WTC11 (cell line): ENCODE measurements around the gene USP13. TPM values are rescaled to one million over a fixed set of nuclear protein-coding genes. Genes with fewer than 3 reads are reported as not detected.

Source experiments
- ATAC-seq: fragments of 200-7000 bp; cut with Tn5 transposase; 2 replicates; pipeline ENCODE4 v1.10.0; 2021; ENCODE audit warnings: mild to moderate bottlenecking, moderate library complexity
- CTCF ChIA-PET: fragments of 300-600 bp; sonication (Branson Sonifier 250); formaldehyde crosslinking; loops from one replicate; lab custom pipeline; 2021; ENCODE audit warnings: antibody characterized with exemption; lab: Charles Lee
- POLR2A ChIA-PET: fragments of 350-600 bp; sonication (Branson Sonifier 250); formaldehyde crosslinking; loops from one replicate; lab custom pipeline; 2021; ENCODE audit warnings: antibody characterized with exemption; lab: Charles Lee
- DNase-seq: peaks from one replicate; pipeline ENCODE4 v3.0.0; 2021; ENCODE audit warnings: low spot score
- H3K27ac Mint-ChIP-seq: 2 replicates; pipeline ENCODE4 v1.8.0; 2021; ENCODE audit warnings: mixed read lengths
- H3K27me3 Mint-ChIP-seq: 2 replicates; pipeline ENCODE4 v1.8.0; 2021; ENCODE audit warnings: low read depth, mild to moderate bottlenecking, moderate library complexity, mixed read lengths
- H3K36me3 Mint-ChIP-seq: 2 replicates; pipeline ENCODE4 v1.8.0; 2021; ENCODE audit warnings: mixed read lengths
- H3K4me1 Mint-ChIP-seq: 2 replicates; pipeline ENCODE4 v1.8.0; 2022; ENCODE audit warnings: mixed read lengths
- H3K4me3 Mint-ChIP-seq: 2 replicates; pipeline ENCODE4 v1.8.0; 2021; ENCODE audit warnings: mild to moderate bottlenecking, moderate library complexity, mixed read lengths
- H3K9me3 Mint-ChIP-seq: 2 replicates; pipeline ENCODE4 v1.8.0; 2021; ENCODE audit warnings: mixed read lengths
- CBFB ChIP-seq: sonication (generic); formaldehyde crosslinking; IDR thresholded peaks from 2 replicates; pipeline ENCODE4 v1.8.1; 2022; ENCODE audit warnings: mild to moderate bottlenecking, low read depth, missing genetic modification reagents
- CREB1 ChIP-seq: sonication (generic); formaldehyde crosslinking; IDR thresholded peaks from 2 replicates; pipeline ENCODE4 v1.8.0; 2023; ENCODE audit warnings: mild to moderate bottlenecking, missing genetic modification reagents
- CREM ChIP-seq: sonication (generic); formaldehyde crosslinking; IDR thresholded peaks from 2 replicates; pipeline ENCODE4 v1.8.1; 2022; ENCODE audit warnings: mild to moderate bottlenecking, missing genetic modification reagents, moderate library complexity
- FOXP1 ChIP-seq: sonication (generic); formaldehyde crosslinking; IDR thresholded peaks from 2 replicates; pipeline ENCODE4 v1.8.0; 2022; ENCODE audit warnings: missing genetic modification reagents, mild to moderate bottlenecking, moderate library complexity, borderline replicate concordance
- GABPB1 ChIP-seq: sonication (generic); formaldehyde crosslinking; IDR thresholded peaks from 2 replicates; pipeline ENCODE4 v1.8.1; 2023; ENCODE audit warnings: mild to moderate bottlenecking, missing genetic modification reagents
- IRF2 ChIP-seq: sonication (generic); formaldehyde crosslinking; IDR thresholded peaks from 2 replicates; pipeline ENCODE4 v1.8.0; 2022; ENCODE audit warnings: low read depth, missing genetic modification reagents, borderline replicate concordance
- MYBL2 ChIP-seq: sonication (generic); formaldehyde crosslinking; IDR thresholded peaks from 2 replicates; pipeline ENCODE4 v1.8.1; 2023; ENCODE audit warnings: mild to moderate bottlenecking, moderate library complexity, missing genetic modification reagents
- NFYB ChIP-seq: sonication (generic); formaldehyde crosslinking; conservative IDR thresholded peaks from 2 replicates; pipeline ENCODE4 v1.8.0; 2022; ENCODE audit warnings: low read depth, missing genetic modification reagents
- RORB ChIP-seq: fragments of 250-450 bp; sonication (Bioruptor Pico); IDR thresholded peaks from 2 replicates; pipeline ENCODE4 v1.9.0; 2021; ENCODE audit warnings: mild to moderate bottlenecking
- SP1 ChIP-seq: sonication (generic); formaldehyde crosslinking; conservative IDR thresholded peaks from 2 replicates; pipeline ENCODE4 v1.8.1; 2022; ENCODE audit warnings: missing genetic modification reagents
- TP53 ChIP-seq: sonication (generic); formaldehyde crosslinking; IDR thresholded peaks from 2 replicates; pipeline ENCODE4 v1.8.1; 2023; ENCODE audit warnings: mild to moderate bottlenecking, missing genetic modification reagents
- ZBTB43 ChIP-seq: sonication (generic); formaldehyde crosslinking; IDR thresholded peaks from 2 replicates; pipeline ENCODE4 v1.8.1; 2023; ENCODE audit warnings: mild to moderate bottlenecking, missing genetic modification reagents
- ZNF232 ChIP-seq: sonication (generic); formaldehyde crosslinking; IDR thresholded peaks from 2 replicates; pipeline ENCODE4 v1.8.0; 2022; ENCODE audit warnings: mild to moderate bottlenecking, missing genetic modification reagents
- total RNA-seq: library from RNA; stranded (reverse); gene quantifications from 3 replicates; pipeline ENCODE4 v1.2.3, GENCODE V29; 2021
- TF ChIP-seq, protein P1 (sequence below): sonication (generic); formaldehyde crosslinking; IDR thresholded peaks from 2 replicates; pipeline ENCODE4 v1.8.1; 2023; ENCODE audit warnings: mild to moderate bottlenecking, missing genetic modification reagents, borderline replicate concordance
- TF ChIP-seq, protein P2 (sequence below): sonication (generic); formaldehyde crosslinking; conservative IDR thresholded peaks from 2 replicates; pipeline ENCODE4 v1.8.1; 2023; ENCODE audit warnings: mild to moderate bottlenecking, low read depth, missing genetic modification reagents, moderate library complexity
- TF ChIP-seq, protein P3 (sequence below): sonication (generic); formaldehyde crosslinking; IDR thresholded peaks from 2 replicates; pipeline ENCODE4 v1.8.0; 2022; ENCODE audit warnings: mild to moderate bottlenecking, missing genetic modification reagents
- TF ChIP-seq, protein P4 (sequence below): sonication (generic); formaldehyde crosslinking; IDR thresholded peaks from 2 replicates; pipeline ENCODE4 v1.8.0; 2022; ENCODE audit warnings: mild to moderate bottlenecking, missing genetic modification reagents

Gene USP13
- total RNA-seq, 1 experiment from 2014 or later: 26.8 TPM

DNA sequence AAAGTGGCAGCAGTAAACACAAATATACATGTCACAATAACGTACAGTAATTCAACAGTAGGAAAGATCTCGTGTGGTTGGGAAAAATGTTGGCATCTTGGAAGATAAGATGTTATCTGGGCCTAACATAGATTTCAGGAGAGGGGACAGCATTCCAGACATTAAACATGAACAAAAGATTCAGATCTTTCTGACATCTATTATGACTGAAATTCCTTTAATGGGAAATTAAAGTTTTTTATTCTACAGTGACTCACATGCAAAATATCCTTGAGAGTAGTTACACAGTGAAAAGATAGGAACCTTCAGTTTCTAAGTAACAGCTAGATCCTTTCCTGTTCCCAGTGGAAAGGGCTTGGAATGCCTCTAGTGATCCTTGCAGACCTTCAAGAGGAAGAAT lies 39.0 kb upstream of the USP13 start (continued):
- TF ChIP-seq, protein P1, sequence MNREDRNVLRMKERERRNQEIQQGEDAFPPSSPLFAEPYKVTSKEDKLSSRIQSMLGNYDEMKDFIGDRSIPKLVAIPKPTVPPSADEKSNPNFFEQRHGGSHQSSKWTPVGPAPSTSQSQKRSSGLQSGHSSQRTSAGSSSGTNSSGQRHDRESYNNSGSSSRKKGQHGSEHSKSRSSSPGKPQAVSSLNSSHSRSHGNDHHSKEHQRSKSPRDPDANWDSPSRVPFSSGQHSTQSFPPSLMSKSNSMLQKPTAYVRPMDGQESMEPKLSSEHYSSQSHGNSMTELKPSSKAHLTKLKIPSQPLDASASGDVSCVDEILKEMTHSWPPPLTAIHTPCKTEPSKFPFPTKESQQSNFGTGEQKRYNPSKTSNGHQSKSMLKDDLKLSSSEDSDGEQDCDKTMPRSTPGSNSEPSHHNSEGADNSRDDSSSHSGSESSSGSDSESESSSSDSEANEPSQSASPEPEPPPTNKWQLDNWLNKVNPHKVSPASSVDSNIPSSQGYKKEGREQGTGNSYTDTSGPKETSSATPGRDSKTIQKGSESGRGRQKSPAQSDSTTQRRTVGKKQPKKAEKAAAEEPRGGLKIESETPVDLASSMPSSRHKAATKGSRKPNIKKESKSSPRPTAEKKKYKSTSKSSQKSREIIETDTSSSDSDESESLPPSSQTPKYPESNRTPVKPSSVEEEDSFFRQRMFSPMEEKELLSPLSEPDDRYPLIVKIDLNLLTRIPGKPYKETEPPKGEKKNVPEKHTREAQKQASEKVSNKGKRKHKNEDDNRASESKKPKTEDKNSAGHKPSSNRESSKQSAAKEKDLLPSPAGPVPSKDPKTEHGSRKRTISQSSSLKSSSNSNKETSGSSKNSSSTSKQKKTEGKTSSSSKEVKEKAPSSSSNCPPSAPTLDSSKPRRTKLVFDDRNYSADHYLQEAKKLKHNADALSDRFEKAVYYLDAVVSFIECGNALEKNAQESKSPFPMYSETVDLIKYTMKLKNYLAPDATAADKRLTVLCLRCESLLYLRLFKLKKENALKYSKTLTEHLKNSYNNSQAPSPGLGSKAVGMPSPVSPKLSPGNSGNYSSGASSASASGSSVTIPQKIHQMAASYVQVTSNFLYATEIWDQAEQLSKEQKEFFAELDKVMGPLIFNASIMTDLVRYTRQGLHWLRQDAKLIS: no peak
- TF ChIP-seq CREM (CRISPR knock-in tag): no peak

GRCh38 chr3:179615458-179616173 lies 37.2 kb upstream of the USP13 start:
- CTCF ChIA-PET: interaction anchor here (1.7 kb wide), 1 partner anchor 34 kb away, joined by 6 read pairs; no protein-coding TSS in a partner anchor
- no peaks in the 10 kb centered on the region for H3K9me3 Mint-ChIP-seq

More at GRCh38 chr3:179615458-179616173, 37.2 kb upstream of the USP13 start:
- no peaks in the 10 kb centered on the region for H3K27me3 Mint-ChIP-seq
- POLR2A ChIA-PET: no interaction called here
- H3K27ac Mint-ChIP-seq: no peak overlapping the region
- H3K4me3 Mint-ChIP-seq: no peak overlapping the region
- no peaks in the 10 kb centered on the region for H3K4me1 Mint-ChIP-seq
- no peak for ATAC-seq
- DNase-seq: no peak
- TF ChIP-seq ZBTB43 (CRISPR knock-in tag) (no peak), CBFB (no peak), RORB (no peak), CREB1 (CRISPR knock-in tag) (no peak), FOXP1 (CRISPR knock-in tag) (no peak), TP53 (CRISPR knock-in tag) (no peak), IRF2 (CRISPR knock-in tag) (no peak), GABPB1 (CRISPR knock-in tag) (no peak), NFYB (CRISPR knock-in tag) (no peak), SP1 (CRISPR knock-in tag) (no peak), MYBL2 (CRISPR knock-in tag) (no peak), ZNF232 (CRISPR knock-in tag) (no peak)
- TF ChIP-seq, protein P2, sequence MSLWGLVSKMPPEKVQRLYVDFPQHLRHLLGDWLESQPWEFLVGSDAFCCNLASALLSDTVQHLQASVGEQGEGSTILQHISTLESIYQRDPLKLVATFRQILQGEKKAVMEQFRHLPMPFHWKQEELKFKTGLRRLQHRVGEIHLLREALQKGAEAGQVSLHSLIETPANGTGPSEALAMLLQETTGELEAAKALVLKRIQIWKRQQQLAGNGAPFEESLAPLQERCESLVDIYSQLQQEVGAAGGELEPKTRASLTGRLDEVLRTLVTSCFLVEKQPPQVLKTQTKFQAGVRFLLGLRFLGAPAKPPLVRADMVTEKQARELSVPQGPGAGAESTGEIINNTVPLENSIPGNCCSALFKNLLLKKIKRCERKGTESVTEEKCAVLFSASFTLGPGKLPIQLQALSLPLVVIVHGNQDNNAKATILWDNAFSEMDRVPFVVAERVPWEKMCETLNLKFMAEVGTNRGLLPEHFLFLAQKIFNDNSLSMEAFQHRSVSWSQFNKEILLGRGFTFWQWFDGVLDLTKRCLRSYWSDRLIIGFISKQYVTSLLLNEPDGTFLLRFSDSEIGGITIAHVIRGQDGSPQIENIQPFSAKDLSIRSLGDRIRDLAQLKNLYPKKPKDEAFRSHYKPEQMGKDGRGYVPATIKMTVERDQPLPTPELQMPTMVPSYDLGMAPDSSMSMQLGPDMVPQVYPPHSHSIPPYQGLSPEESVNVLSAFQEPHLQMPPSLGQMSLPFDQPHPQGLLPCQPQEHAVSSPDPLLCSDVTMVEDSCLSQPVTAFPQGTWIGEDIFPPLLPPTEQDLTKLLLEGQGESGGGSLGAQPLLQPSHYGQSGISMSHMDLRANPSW: no peak
- TF ChIP-seq, protein P3, sequence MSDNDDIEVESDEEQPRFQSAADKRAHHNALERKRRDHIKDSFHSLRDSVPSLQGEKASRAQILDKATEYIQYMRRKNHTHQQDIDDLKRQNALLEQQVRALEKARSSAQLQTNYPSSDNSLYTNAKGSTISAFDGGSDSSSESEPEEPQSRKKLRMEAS (CRISPR knock-in tag): no peak
- TF ChIP-seq, protein P4, sequence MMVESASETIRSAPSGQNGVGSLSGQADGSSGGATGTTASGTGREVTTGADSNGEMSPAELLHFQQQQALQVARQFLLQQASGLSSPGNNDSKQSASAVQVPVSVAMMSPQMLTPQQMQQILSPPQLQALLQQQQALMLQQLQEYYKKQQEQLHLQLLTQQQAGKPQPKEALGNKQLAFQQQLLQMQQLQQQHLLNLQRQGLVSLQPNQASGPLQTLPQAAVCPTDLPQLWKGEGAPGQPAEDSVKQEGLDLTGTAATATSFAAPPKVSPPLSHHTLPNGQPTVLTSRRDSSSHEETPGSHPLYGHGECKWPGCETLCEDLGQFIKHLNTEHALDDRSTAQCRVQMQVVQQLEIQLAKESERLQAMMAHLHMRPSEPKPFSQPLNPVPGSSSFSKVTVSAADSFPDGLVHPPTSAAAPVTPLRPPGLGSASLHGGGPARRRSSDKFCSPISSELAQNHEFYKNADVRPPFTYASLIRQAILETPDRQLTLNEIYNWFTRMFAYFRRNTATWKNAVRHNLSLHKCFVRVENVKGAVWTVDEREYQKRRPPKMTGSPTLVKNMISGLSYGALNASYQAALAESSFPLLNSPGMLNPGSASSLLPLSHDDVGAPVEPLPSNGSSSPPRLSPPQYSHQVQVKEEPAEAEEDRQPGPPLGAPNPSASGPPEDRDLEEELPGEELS (CRISPR knock-in tag): no peak
- peaks cover 28% of the 10 kb centered on the region for H3K36me3 Mint-ChIP-seq
